Keratinocyte (primary cell): ENCODE measurements around the gene PITPNM3. TPM values are rescaled to one million over a fixed set of nuclear protein-coding genes. Genes with fewer than 3 reads are reported as not detected.

Experiments
- DNase-seq: peaks from one replicate; pipeline ENCODE4 v3.0.0-alpha.2; 2011; ENCODE audit warnings: low read depth, missing footprints, low spot score
- FAIRE-seq: peaks from 2 replicates; lab custom pipeline; 2011; peaks lifted over from hg19 to GRCh38; lab: Jason Lieb, UNC
- H2AFZ ChIP-seq: 2 replicates; pipeline ENCODE4 v1.6.0; 2012; ENCODE audit warnings: low read length, control low read depth, inconsistent platforms; ENCODE audit not compliant: control insufficient read depth
- H3K27ac ChIP-seq: 2 replicates; pipeline ENCODE4 v1.5.1; 2011; ENCODE audit warnings: low read length; ENCODE audit not compliant: control insufficient read depth, insufficient read depth
- H3K27me3 ChIP-seq: 3 replicates; pipeline ENCODE4 v1.6.0; 2011; ENCODE audit warnings: low read length; ENCODE audit not compliant: control insufficient read depth, insufficient read depth; ENCODE audit errors: extremely low read depth
- H3K36me3 ChIP-seq, 2 experiments: 2 replicates in 1 of 2; 3 replicates in 1 of 2; pipeline ENCODE4 v1.5.1; 2011; ENCODE audit warnings: low read length in 2 of 2, mild to moderate bottlenecking in 1 of 2; ENCODE audit not compliant: control insufficient read depth in 2 of 2, insufficient read depth in 2 of 2; ENCODE audit errors: extremely low read depth in 1 of 2
- H3K4me1 ChIP-seq: 3 replicates; pipeline ENCODE4 v1.5.1; 2011; ENCODE audit warnings: low read length; ENCODE audit not compliant: control insufficient read depth, insufficient read depth; ENCODE audit errors: extremely low read depth
- H3K4me2 ChIP-seq: 3 replicates; pipeline ENCODE4 v1.6.0; 2011; ENCODE audit warnings: low read depth, low read length; ENCODE audit not compliant: control insufficient read depth, insufficient read depth; ENCODE audit errors: extremely low read depth
- H3K4me3 ChIP-seq, 3 experiments: fragments of 200-600 bp in 1 of 3; sonication (generic) in 1 of 3; 2 replicates in 2 of 3; 3 replicates in 1 of 3; pipeline ENCODE4 v1.5.1; 2011 to 2016; ENCODE audit warnings: low read length in 3 of 3, mild to moderate bottlenecking in 3 of 3, control low read depth in 2 of 3, inconsistent platforms in 1 of 3, low read depth in 1 of 3, mixed read lengths in 1 of 3, mixed run types in 1 of 3, moderate library complexity in 1 of 3; ENCODE audit not compliant: control insufficient read depth in 2 of 3, insufficient read depth in 2 of 3; ENCODE audit errors: extremely low read depth in 1 of 3
- H3K79me2 ChIP-seq: 2 replicates; pipeline ENCODE4 v1.6.0; 2012; ENCODE audit warnings: low read length; ENCODE audit not compliant: control insufficient read depth, insufficient read depth
- H3K9ac ChIP-seq: 3 replicates; pipeline ENCODE4 v1.6.0; 2011; ENCODE audit warnings: low read length; ENCODE audit not compliant: control insufficient read depth, insufficient read depth; ENCODE audit errors: extremely low read depth
- H3K9me1 ChIP-seq: 3 replicates; pipeline ENCODE4 v1.6.0; 2011; ENCODE audit warnings: low read length; ENCODE audit not compliant: control insufficient read depth, insufficient read depth; ENCODE audit errors: extremely low read depth
- H3K9me3 ChIP-seq: 2 replicates; pipeline ENCODE4 v1.5.1; 2012; ENCODE audit warnings: low read depth, low read length; ENCODE audit not compliant: control insufficient read depth
- H4K20me1 ChIP-seq: 3 replicates; pipeline ENCODE4 v1.6.0; 2011; ENCODE audit warnings: low read length; ENCODE audit not compliant: control insufficient read depth, insufficient read depth; ENCODE audit errors: extremely low read depth
- EZH2 ChIP-seq: IDR thresholded peaks from one replicate; pipeline ENCODE4 v1.6.1; 2012; ENCODE audit warnings: inconsistent platforms, mild to moderate bottlenecking, low read length, moderate library complexity
- dilution Hi-C: fragments of 300-500 bp; cut with MboI; formaldehyde crosslinking; loops from one replicate; pipeline ENCODE4 v1.7.0; 2020; ENCODE audit warnings: low sequenced_read_pairs; ENCODE audit not compliant: extremely low pct_ligation_motif_present
- polyA minus RNA-seq, 3 experiments: library from RNA; depleted of rRNA, polyadenylated mRNA; stranded (reverse); fragments of >200 nt; gene quantifications; 1 replicate in 1 of 3; 2 replicates in 1 of 3; 3 replicates in 1 of 3; pipeline ENCODE4 v1.2.3, GENCODE V29; 2011
- polyA plus RNA-seq, 5 experiments: library from polyadenylated mRNA; depleted of rRNA in 3 of 5; stranded (reverse) in 3 of 5; stranded (forward) in 1 of 5; unstranded in 1 of 5; fragments of >200 nt; gene quantifications; 1 replicate in 1 of 5; 2 replicates in 3 of 5; 3 replicates in 1 of 5; pipeline versions ENCODE4 v1.2.1 to v1.2.3, GENCODE V29; 2011 to 2012; ENCODE audit warnings: missing spikeins in 2 of 5, low read depth in 1 of 5, low replicate concordance in 1 of 5
- TF ChIP-seq, protein P1 (sequence below), 3 experiments: IDR thresholded peaks in 1 of 3; conservative IDR thresholded peaks in 1 of 3; optimal IDR thresholded peaks in 1 of 3; 2 replicates in 2 of 3; 3 replicates in 1 of 3; pipeline versions ENCODE3 to v1.5.1; 2011; ENCODE audit warnings: low read length in 3 of 3, mild to moderate bottlenecking in 3 of 3, moderate library complexity in 2 of 3, control low read depth in 1 of 3, inconsistent platforms in 1 of 3; ENCODE audit not compliant: insufficient read depth in 2 of 3; ENCODE audit errors: extremely low read depth in 1 of 3

PITPNM3 gene
- polyA plus RNA-seq = 7.7 to 13.6 TPM (median 8.3 TPM) in 3 replicates
- 4.5 TPM for polyA plus RNA-seq (2011; ENCODE audit: low read depth)
- polyA plus RNA-seq (2011; cell fraction: cytosol; rRNA removed) = 7.1 and 10.9 TPM in 2 replicates
- 19.5 and 25.2 TPM in 2 replicates for polyA plus RNA-seq (2011; cell fraction: nucleus; rRNA removed)
- polyA plus RNA-seq (2012; ENCODE audit: low replicate concordance) = 9.0 and 9.4 TPM in 2 replicates
- 11.0 to 20.7 TPM (median 16.5 TPM) in 3 replicates for polyA minus RNA-seq
- 16.3 TPM for polyA minus RNA-seq (2011; cell fraction: cytosol; rRNA and poly(A)+ RNA removed)
- 15.8 and 17.8 TPM in 2 replicates for polyA minus RNA-seq (2011; cell fraction: nucleus; rRNA and poly(A)+ RNA removed)

DNA sequence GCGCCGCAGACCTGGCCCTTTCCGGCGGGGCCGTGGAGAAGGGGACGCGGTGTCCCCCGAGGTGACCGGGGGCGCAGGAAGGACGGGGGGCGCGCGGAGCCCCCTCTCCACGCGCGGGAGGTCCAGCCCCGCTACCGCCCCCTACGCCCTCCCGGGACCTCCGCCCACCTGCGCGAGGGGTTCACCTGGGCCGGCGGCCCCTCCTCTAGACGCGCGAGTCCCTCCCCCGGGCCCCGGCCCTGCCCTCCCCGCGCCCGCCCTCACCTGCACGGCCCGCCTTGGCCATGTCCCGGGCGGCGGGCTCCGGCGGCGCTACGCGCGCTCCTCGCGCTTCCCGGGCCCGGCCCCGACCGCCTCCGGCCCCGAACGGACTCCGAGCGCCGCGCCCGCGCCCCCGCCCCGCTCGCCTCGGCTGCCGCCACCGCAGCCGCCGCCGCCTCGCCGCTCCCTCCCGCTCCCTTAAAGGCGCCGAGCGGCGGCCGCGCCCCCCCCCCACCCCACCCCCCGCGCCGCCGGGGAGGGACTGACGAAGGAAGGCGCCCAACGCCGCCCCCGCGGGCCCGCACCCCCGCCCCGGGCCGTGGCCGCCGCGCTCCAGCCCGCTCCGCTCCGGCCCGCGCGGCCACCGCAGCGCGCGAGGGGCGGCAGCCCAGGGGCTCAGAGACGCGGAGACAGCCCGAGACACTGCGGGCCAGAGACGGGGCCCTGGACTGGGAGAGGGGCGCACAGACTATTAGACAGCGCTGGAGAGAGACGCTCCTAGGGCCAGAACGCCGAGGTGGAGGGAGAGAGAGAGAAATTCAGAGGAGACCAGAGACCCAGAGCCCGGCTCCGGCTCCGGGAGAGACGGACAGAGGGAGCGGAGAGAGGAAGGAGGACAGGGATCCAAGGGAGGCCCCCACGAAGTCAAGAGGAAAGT is at the start of gene PITPNM3:
Gene PITPNM3, minus strand, starts transcription at position 435 of the 919 bp plus-strand sequence. Its CDS starts 149 bp downstream, at position 286.
- Histone ChIP-seq H3K27me3 (no peaks in the 10 kb centered on the region), H3K79me2 (no peaks in the 10 kb centered on the region), H3K36me3 (no peaks in the 10 kb centered on the region), H3K4me3 (peak within 1 kb of the TSS; percentile 65 to 83 (median 80)), H2AFZ (peak within 1 kb of the TSS; percentile 78), H3K9me1 (no peaks in the 10 kb centered on the region), H3K27ac (peak within 1 kb of the TSS; percentile 77), H3K9ac (peak within 1 kb of the TSS; percentile 86), H3K9me3 (no peaks in the 10 kb centered on the region), H3K4me2 (peak within 1 kb of the TSS; percentile 85), H4K20me1 (no peaks in the 10 kb centered on the region), H3K4me1 (peaks cover 36% of the 10 kb centered on the region)
- dilution Hi-C loops = no loop called here
- no peak for DNase-seq
- TF ChIP-seq, protein P1, sequence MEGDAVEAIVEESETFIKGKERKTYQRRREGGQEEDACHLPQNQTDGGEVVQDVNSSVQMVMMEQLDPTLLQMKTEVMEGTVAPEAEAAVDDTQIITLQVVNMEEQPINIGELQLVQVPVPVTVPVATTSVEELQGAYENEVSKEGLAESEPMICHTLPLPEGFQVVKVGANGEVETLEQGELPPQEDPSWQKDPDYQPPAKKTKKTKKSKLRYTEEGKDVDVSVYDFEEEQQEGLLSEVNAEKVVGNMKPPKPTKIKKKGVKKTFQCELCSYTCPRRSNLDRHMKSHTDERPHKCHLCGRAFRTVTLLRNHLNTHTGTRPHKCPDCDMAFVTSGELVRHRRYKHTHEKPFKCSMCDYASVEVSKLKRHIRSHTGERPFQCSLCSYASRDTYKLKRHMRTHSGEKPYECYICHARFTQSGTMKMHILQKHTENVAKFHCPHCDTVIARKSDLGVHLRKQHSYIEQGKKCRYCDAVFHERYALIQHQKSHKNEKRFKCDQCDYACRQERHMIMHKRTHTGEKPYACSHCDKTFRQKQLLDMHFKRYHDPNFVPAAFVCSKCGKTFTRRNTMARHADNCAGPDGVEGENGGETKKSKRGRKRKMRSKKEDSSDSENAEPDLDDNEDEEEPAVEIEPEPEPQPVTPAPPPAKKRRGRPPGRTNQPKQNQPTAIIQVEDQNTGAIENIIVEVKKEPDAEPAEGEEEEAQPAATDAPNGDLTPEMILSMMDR (optimal IDR thresholded peaks at IDR 0.05 in 1 of 3, IDR thresholded peaks at IDR 0.05 in 1 of 3, conservative IDR thresholded peaks at IDR 0.05 in 1 of 3; ENCODE audit: extremely low read depth in 1 of 3, insufficient read depth in 2 of 3, low read length in 3 of 3) = no peak
- TF ChIP-seq EZH2 = no peak
- FAIRE-seq = no peak

DNA sequence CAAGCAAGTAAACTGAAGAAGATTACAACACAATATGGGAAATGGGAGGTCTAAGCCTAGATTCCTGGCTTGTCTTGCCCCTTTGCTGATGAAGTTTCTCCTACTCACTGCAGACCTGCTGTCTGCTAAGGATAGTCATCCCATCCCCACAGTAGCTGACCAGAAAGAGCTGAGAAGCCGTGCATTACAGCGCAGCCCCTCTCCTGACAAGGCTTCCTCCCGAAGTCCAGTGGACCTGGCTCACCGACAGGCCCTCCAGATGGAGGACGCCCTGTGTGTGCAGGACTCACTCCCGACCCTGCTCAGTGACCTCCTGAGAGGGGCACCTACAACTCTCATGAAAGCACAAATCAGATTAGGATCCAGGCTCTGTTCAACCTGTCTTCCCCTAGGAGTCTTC is 48.8 kb upstream of the PITPNM3 start:
- no peak for FAIRE-seq
- Histone ChIP-seq H3K4me3 (no peak overlapping the region), H3K9ac (no peak overlapping the region), H3K27me3 (no peaks in the 10 kb centered on the region), H3K9me3 (no peaks in the 10 kb centered on the region), H2AFZ (no peak overlapping the region), H3K79me2 (no peaks in the 10 kb centered on the region), H3K4me2 (no peak overlapping the region), H3K9me1 (no peaks in the 10 kb centered on the region), H3K36me3 (peaks cover 16 to 45% of the 10 kb centered on the region in 2 experiments), H3K27ac (no peak overlapping the region), H4K20me1 (no peaks in the 10 kb centered on the region), H3K4me1 (peaks cover 10% of the 10 kb centered on the region)
- dilution Hi-C loops = no loop called here
- DNase-seq = no peak
- TF ChIP-seq, protein P1 (optimal IDR thresholded peaks at IDR 0.05 in 1 of 3, IDR thresholded peaks at IDR 0.05 in 1 of 3, conservative IDR thresholded peaks at IDR 0.05 in 1 of 3; ENCODE audit: extremely low read depth in 1 of 3, insufficient read depth in 2 of 3, low read length in 3 of 3) = no peak
- TF ChIP-seq EZH2 = no peak
